CD4-positive, alpha-beta T cell treated with Interferon gamma for 1 hour (primary cell): ENCODE data around the gene SEC14L3.

Experiments
- DNase-seq: peaks from one replicate; pipeline ENCODE4 v3.0.0-alpha.2; 2020

The SEC14L3 gene

GRCh38 chr22:30421695-30422480 lies 49.9 kb downstream of the SEC14L3 start:
- no peak for DNase-seq

GRCh38 chr22:30420347-30421125 lies 51.3 kb downstream of the SEC14L3 start:
- no peak for DNase-seq

GRCh38 chr22:30416837-30417236 lies 55.0 kb downstream of the SEC14L3 start:
- no peak for DNase-seq

GRCh38 chr22:30416403-30416802 lies 55.4 kb downstream of the SEC14L3 start:
- no peak for DNase-seq

- no peak for DNase-seq
These were observed 57.2 kb downstream of the SEC14L3 start for GRCh38 chr22:30414525-30415047.

- no peak for DNase-seq
These were observed 57.9 kb downstream of the SEC14L3 start for GRCh38 chr22:30413745-30414524.

GRCh38 chr22:30413001-30413400 lies 58.8 kb downstream of the SEC14L3 start:
- DNase-seq: no peak

GRCh38 chr22:30411780-30412179 lies 60.0 kb downstream of the SEC14L3 start:
- no peak for DNase-seq
